HG02798 (cell line): ENCODE measurements around the gene IL20RB.
A peak's percentile ranks its signal among the peaks of the same experiment; 100 is the strongest.

ENCODE experiments used
- ATAC-seq: cut with Tn5 transposase; IDR thresholded peaks from one replicate; pipeline ENCODE4 v1.9.1; 2021; ENCODE audit warnings: mild to moderate bottlenecking; ENCODE audit not compliant: unreplicated experiment, poor library complexity

Gene IL20RB

GRCh38 chr3:137024348-137024747, 66.6 kb downstream of the IL20RB start:
- no peak for ATAC-seq

- ATAC-seq: no peak
Measured at GRCh38 chr3:137026701-137027100, 68.9 kb downstream of the IL20RB start.

- peak; percentile 86 for ATAC-seq
Measured at GRCh38 chr3:137032465-137033120, 74.8 kb downstream of the IL20RB start.

- ATAC-seq: peak; percentile 45
Measured at GRCh38 chr3:137035631-137036030, 77.8 kb downstream of the IL20RB start.

- ATAC-seq: no peak
Measured at GRCh38 chr3:137039570-137039969, 81.8 kb downstream of the IL20RB start.

- no peak for ATAC-seq
Measured at GRCh38 chr3:137041251-137041650, 83.5 kb downstream of the IL20RB start.

GRCh38 chr3:137041686-137042085, 83.9 kb downstream of the IL20RB start:
- ATAC-seq: no peak

GRCh38 chr3:137046747-137047146, 89.0 kb downstream of the IL20RB start:
- no peak for ATAC-seq

- no peak for ATAC-seq
Measured at GRCh38 chr3:137047240-137047639, 89.5 kb downstream of the IL20RB start.

GRCh38 chr3:137050281-137050680, 92.5 kb downstream of the IL20RB start:
- no peak for ATAC-seq

GRCh38 chr3:137052298-137052697, 94.5 kb downstream of the IL20RB start:
- no peak for ATAC-seq
